Tongue (tissue), 2 donors: Measurements from ENCODE around the gene NUP205. TPM values are rescaled to one million over a fixed set of nuclear protein-coding genes. Genes with fewer than 3 reads are reported as not detected.
"Not testable (repeated sequence)": the region's sequence is repeated elsewhere in the genome, so short reads cannot be mapped to it uniquely, and the experiment has no call there.

ENCODE experiments used
- DNase-seq: peaks from one replicate; pipeline ENCODE4 v3.0.0-alpha.2; 2015
- total RNA-seq: library from RNA; depleted of rRNA; stranded (reverse); fragments of >200 nt; gene quantifications from one replicate; pipeline ENCODE4 v1.2.3, GENCODE V29; 2014

Gene NUP205
- total RNA-seq, 1 donor from 2014 or later = 34.8 TPM

DNA sequence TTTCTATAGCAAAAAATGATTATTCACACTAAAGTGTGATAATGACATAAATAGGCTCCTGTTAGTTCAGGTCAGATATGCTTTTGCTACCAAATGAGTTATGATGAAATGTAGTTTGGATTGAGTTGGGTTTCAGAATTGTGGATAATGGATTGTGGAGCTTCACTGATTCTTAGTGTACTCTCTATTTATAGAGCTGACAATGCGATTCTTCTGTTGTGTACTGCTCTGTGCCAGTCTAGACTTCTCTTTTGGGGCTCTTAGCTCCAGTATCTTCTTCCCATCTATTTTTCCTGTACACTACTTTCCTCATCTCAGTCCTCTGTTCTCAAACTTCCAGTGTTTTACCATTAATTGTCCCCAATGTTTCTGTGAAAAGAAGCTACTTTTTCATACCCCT, 112.1 kb downstream of the NUP205 start:
- DNase-seq = no peak

DNA sequence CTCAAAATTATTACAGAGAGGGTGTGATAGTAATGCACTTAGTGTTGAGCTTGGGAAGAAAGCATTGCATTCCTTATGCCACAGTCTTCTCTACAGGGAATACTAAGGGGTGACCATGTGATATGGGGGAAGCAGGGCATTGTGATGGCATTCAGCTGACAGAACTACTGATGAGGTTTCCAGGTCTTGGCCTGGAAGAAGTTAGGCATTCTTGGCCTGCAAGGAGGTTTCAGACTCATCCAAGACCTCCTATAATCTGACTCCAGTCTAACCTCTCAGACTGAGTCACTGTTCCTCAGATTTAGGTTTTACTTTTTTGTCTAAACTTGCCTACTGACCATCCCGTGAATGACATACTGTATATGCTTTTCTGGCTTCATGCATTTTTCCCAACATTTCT, 112.5 kb downstream of the NUP205 start:
- no peak for DNase-seq

DNA sequence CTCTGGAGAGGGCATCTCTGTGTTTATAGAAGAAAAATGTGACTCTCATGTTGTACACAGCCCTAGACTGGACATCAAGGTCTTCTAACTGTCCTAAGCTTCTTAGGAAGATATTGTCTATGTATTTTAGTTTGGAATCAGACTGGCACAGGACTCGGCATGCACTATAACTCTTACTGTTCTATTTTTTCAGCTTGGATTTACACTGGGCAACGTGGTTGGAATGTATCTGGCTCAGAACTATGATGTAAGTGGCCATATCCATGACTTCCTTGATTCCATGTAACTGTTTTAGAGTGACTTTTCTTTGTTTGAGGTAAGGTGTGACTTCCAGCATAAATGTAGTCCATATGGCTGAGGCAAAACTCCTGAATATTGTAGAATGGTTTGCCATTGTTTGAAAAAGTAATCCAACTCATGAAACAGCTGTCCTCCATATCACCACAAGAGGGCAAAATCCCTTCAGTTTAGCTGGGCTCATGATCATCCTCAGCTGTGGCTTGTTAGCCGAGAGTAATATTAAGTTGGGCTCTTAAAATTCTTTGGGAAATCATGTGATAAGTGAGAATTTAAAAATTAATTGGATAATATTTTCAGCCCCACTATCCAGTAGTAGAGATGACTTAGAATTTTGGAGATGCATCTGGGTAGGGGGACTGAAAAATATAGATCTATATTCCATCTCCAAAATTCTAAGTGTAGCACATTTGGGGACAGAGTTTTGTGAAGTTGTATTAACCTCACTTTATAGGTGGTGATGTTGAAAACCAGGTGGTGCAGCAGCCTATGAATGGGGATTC, 115.0 kb downstream of the NUP205 start:
- peak; percentile 81 for DNase-seq

DNA sequence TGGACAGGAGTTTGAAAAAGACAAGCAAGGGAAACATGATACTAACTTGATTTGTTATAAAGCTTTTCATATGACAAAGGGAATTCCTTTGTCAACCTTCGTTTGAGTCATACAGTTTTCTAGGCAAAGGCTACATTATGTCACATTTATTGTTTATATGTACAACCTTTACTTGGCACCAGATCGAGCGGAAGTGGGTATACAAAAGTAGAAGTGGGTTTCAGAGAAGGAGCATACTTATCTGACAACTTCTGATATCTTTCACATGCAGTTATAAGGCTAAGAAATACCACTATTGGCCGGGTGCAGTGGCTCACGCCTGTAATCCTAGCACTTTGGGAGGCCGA, 115.6 kb downstream of the NUP205 start:
- no peak for DNase-seq

DNA sequence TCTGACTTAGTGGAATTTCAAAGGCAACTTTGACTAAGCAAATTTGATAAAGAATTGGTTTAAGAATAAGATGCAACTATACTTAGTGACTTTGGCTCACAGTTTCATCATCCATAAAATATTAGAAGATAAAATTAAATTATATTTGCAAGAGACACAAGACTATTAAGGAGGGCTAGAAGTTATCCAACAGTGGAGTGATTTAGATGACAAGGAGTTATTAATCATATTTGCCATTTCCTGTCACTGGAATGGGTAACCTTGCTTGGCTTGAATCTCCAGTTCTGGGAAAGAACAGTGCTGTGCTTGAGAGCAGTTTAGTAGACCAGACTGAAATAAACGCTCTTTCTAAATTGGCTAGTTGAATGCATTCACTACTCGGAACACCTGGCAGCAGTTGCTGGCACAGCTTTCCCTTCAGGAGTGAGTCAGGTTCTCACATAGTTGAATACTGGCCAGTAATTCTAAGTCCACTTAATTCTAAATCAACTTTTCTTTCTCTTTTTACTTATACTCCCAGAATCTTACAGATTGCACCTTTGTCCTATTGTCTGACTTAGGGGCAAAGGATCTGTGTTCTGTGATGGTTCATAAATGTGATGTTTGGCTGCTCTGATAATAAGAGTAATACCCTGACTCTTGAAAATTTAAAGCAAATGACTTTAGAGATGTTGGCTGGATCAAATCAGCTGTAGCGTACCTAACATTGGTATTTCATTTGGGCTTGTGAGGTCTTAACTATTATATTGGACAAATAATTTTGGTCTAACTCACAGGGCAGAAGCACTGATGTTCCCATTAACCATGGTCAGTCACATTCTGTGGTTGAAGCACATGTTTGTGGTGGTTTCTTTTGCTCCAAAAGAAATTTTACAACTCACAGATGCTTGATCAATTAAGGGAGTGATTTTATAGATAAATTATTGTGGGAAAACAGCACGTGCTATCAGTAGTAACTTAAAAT, 121.2 kb downstream of the NUP205 start:
- peak; percentile 74 for DNase-seq

DNA sequence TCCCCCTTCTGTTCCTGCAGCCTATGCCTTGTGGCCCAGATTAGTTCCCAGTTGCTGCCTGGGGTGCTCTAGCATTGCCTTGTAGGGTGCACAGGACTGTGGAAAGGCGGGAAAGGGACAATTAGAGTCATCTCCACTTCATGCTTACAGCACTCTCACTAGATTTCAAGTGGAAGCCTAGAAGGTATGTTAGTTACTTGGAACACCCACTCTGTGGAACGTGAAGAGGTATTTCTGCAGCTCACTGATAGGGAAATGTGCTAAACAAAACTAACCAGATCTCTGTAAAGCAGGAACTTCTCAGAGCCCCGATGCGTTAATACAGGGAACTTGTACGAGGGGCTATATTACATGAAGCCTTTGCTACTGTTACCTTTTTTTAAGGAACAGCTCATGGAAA, 124.0 kb downstream of the NUP205 start:
- DNase-seq = no peak

DNA sequence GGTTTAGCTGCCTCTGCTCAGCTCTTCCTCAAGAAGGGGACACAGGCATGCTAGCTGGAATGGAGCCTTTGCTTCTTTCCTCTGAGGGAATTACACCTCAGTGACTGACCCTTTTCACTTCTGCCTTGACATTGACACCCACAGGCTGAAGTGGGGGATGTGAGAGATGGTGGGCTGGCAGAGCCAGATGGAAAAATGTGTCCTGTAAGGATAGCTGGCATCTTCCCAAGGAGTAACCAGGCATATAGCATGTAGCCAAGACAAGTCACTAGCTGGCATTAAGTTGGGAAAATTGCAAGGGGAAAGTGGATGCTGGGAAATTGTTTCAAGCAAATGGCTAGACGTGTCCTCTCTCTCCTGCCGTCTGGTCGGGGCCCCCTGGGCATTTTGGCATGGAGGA, 124.5 kb downstream of the NUP205 start:
- peak; percentile 26 for DNase-seq

DNA sequence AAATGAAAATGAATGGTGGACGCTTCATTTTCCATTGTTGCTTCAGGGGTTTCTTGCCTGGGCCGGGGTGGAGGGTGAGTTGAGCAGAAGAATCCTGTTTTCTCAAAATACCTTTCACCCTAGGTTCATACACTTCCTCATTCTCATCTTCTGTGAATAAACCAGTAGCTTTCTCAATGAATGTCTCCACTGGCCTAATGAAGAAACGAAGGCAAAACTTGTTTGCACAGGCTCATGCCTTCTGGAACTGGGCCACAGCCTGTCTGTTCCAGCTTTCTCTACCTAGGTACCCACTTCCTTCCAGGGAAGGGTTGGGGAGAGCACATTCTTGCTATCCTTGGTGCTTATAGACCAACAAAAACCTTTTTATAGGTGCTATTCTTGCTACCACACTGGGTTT, 125.9 kb downstream of the NUP205 start:
- DNase-seq = no peak

DNA sequence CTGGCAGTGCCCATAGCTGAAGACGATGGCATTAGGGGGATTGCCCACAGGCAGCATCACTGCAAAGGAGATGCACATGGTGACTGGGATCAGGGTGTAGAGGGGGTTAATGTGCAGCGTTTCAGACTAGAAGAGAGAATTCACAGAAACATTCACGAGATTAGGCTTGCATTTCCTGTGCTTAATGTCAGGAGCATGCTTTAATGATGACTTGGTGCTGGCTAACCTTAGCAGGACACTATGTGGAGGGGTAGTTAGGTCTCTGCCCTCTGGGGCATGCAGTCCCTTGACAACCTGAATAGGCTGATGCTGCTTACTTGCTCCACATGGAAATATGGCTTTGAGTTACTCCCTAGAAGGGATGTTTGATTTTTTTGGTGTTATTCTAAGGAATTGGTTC, 126.4 kb downstream of the NUP205 start:
- no peak for DNase-seq

DNA sequence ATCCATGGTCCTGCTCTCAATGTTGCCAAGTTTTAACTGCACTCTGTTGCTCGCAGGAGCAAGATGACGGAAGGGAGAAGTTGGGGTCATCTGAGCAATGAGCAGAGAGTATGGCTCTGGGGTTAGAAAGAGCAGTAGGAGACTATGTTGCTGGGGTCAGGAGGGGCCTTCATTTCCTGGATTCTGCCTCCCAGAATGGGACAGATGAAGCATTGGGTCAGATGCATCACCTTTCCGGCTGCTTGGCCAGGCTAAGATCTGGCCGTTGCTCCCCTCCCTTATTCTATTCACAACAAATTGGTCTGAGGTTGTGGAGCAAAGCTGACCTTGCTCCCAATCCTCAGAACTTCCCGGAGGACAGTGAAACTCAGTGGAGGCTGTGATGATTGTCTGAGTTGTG, 127.0 kb downstream of the NUP205 start:
- no peak for DNase-seq

DNA sequence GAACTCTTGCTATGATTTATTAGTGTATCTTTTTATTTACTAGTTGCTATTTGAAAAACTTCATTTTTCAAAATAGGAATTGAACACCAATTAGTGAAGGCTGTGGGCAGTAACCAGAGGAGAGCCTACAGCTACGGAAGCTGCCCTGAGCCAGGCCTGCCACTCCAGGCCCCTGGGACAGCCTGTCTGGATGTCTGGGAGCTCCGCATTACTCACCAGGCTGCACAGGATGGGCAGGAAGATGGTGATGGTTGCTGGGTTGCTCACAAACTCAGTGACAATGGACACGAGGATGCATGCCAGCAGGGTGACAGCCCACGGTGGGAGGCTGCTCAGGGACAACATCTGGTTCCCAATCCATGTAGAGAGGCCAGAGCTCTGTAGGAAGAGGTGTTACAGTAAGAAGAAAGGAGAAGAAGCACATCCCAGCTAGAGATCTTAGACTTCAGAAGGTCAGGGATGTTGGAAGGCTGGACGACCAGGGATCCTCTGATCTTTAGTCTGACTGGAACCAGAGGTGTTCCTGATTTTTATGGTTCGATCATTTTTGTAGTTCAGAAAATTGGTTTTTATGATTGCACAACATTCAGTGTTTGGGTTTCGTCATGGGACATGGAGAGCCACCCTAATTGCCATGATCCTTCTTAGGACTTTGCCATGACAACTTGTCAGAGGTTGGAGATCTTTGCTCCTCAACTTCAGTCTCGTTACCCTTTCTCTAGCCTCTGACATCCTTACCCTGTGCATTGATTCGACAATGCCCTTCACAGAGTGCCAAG, 127.8 kb downstream of the NUP205 start:
- no peak for DNase-seq

DNA sequence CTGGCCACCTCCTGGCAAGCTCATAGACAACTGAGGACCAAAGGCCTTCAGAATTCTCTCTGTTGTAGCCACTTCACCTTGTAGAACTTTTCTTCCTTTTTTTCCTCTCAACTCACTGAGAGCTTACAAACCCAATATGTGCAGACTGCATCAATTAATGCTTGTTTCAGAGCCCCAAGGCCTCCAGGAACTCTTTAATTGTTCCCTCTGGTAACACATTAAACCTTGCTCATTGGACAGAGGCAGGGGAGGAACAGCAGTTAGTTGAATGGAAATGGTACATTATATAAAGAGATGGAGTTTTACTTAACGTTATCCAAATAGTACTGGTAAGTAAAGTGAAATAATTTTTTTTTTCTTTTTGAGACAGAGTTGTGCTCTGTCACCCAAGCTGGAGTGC, 129.7 kb downstream of the NUP205 start:
- no peak for DNase-seq

DNA sequence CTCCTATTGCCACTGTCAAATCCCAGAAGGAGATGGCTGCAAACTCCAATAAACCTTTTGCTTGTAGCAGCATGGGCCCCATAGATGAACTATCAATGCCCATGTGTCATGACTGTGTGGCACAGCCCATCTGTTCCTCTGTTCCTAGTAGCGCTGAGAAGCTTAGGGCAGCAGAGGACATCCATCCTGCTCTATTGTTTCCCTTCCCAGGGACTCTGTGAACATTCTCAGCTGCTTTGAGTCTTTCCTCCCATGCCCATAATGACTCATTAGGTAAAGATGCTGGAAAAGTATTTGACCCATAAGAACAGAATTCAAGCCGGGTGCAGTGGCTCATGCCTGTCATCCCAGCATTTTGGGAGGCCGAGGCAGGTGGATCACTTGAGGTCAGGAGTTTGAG, 132.8 kb downstream of the NUP205 start:
- no peak for DNase-seq

DNA sequence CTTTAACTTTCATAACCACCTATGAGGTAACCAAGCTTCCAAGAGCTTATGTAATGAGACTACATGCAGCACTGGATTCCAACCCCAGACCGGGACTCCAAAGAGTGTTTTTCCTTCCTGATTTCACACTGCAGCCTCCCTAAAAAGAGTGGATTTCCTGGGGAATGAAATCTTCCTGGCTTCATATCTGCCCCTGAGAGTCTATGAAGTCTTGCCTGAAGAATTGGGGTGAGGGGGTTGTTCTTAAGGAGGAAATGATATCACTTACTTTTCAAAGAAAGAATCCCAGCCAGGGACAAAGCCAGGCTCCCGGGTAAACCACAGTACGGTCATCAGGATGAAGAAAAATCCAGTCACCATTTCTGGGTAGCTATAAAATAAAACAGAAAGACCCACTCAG, 134.3 kb downstream of the NUP205 start:
- DNase-seq = no peak

DNA sequence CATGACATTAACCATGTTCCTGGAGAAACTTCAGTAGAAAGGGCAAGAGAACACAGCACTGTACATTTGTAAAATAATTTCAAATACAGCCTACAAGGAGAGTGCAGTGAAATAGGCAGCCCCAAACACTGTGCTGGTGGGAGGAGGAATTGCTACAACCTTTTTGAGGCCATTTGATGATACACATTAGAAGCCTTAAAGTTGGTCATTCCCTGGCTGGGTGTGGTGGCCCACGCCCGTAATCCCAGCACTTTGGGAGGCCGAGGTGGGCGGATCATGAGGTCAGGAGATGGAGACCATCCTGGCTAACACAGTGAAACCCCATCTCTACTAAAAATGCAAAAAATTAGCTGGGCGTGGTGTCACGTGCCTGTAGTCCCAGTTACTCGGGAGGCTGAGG, 134.9 kb downstream of the NUP205 start:
- DNase-seq = not testable (repeated sequence)

DNA sequence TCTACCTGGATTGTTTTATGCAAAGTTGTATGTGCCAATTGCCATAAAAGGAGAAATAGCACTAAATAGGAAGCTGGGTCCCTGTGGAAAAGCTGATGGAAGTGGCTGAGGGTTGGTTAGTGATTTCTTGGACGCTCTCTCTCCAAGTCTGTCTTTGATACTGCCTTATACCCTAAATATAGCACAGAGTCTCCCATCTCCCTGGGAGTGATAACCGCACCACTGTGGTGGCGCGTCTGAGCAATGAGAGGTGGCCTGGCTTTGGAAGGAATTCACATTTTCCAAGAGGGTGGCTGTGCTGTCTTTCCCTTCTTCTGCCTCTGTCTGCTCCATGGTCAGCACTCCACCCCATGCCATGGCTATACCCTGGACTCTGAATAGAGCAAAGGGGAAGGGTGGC, 135.8 kb downstream of the NUP205 start:
- DNase-seq = no peak

DNA sequence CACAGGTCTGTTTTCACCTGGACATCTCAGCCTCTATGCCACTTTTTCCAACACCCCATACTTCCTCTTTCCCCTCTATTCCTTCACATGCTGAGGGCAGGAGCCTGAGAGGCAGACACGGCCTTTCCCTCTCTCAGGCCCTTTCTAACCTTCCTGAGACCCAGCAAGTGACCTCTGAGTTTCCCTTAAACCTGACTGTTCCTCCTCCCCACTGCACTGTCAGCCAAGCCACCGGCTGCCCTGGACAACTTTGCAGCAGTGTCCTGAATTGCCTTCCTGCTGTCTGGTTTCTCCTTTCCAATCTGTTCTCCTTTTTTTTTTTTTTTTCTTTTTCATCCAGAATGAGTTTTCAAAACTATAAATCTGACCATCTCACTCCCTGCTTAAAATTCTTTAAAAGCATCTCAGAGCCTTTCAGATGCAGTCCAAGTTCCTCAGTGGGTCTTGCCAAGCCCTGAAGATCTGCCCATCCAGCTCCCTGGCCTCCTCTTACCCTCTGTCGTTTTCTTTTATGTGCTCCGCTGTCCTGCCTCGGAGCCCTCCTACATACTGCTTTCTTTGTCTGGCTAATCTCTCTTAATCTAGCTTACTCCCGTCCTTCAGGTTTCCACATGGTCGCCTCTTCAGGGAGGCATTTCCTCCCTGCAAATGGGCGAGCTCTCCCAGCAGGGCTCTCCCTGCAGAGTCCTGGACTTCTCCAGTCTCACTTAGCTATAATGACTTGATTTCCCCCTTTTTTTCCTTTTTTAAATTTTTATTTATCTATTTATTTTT, 139.7 kb downstream of the NUP205 start:
- DNase-seq = no peak
